Dedifferentiated amniotic fluid mesenchymal stem cell (primary cell): ENCODE data around the gene PID1.
"Not testable (repeated sequence)": the region's sequence is repeated elsewhere in the genome, so short reads cannot be mapped to it uniquely, and the experiment has no call there.

Experiments
- DNase-seq: peaks from one replicate; pipeline ENCODE4 v3.0.0-alpha.2; 2016; ENCODE audit errors: extremely low spot score

Gene PID1

DNA sequence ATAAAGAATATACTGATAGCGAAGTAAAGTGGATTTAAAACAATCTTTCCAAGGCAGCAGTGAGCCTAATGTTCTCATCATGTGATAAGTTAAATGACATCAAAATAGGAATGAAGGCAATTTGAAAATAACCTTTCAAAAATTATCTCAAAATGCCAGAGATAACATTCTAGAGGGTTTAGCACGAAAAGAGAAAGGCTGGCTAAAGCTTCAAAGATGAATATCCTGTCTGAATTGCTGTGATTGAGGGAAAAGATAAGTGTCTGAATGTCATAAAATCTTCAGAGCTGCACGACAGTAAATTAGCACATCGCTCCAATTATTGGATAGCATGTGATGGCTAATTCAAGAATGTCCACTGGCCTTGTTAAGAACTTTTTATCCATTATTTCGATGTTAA is 159.3 kb downstream of the PID1 start:
- no peak for DNase-seq

DNA sequence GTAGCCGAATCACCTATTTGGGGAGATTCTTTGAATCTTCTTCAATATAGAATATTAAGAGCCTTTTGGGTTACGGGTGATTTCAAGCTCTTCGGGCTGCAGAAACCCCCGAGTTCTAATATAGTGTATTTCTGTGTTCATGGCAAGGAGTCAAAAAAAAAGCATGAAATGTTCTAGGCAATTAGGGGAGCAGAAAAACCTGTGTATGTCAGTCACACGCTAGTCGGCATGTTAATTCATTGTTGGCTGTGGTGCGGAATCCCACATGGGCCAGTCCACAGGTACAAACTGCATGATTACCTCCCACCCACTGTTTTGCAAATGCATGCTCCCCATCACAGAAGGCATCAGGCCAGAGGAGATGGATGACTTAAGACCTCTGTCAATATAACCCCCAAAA is 161.9 kb downstream of the PID1 start:
- DNase-seq, result no peak

DNA sequence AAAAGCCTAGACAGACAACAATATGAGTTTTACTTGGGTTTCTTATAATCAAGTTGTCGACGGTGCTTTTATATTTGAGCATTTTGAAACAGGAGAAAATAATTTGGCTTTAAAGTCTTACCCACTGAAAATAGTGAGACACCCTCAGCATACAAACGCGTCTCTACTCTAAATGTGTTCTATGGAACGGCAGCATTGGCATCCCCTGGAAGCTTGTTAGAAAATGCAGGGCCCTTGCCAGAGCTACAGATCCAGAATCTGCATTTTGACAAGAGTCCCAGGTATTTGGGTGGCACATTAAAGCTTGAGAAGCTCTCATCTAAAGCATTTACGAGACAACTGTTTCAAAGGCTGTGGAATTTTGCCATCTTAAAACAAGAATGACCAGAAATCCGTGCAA is 163.5 kb downstream of the PID1 start:
- no peak for DNase-seq

DNA sequence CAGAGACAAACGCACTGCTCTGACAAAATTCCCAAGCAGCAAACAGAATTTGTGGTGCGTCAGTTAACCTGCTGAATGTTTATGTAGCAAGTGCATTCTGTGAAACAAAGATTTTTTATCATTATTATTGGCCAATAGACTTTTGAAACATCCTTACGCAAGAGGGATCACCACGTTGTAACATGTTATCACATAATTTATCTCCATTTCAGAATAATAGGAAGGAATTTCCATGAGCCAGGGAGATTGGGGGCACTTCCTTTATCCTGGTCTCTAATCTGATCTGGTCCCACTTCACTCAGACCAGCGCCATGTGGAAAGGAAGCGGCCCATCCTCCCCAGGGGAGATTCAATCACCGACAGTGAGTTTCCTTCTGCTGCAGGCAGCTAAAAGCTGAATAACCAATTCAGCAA is 166.1 kb downstream of the PID1 start:
- DNase-seq, result no peak

DNA sequence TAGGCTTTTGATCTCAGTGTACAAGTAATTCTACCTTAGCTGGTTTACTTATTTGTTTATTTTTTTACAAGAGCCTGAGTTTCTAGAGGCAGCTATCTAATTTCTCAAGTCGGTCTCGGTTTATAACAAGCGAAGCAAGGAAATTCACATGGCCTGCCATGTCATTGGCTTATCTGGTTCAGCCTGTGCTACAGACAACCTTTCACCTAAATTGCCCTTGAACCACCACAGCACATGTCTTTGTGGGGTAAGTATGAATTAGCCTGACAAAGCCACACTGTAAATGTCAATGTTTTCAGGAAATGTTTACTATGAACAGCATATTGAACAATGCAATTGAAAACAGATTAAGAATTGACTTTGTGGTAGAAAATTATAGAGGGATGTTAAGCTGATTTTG is 167.1 kb downstream of the PID1 start:
- DNase-seq, result no peak

DNA sequence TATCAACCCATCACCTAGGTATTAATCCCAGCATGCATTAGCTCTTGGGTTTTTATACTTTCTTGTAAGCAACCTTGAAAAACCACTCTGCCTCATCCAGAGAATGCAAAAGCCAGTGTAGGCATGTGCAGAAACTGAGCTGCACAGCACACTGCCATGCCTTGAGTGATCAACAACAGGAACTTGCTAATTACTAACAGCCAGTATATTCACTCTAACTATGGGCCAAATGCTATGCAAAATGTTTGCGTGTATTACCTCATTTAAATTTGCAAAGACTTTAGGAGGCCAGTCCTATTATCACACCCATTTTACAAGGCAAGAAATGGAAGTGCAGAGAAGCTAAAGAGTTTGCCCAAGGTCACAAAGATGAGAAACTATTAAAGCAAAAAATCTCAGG is 169.8 kb downstream of the PID1 start:
- no peak for DNase-seq

DNA sequence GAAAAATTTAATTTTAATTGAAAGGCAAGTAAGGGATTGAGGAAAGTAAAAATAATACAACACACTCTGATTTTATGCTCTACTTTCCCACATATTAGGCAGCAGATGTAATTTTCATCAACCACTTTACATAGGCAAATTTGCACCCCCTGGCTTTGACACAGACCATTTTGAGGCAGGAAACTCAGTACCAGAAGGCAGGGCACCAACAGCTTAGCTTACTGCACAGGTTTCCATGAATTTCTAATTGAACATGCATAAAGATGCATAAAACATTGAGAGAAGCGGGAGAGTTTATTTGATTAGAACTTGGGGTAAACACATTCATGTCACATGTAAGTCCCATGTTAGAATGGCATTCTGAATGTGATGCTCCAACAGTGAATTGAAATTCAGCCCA is 171.9 kb downstream of the PID1 start:
- no peak for DNase-seq

DNA sequence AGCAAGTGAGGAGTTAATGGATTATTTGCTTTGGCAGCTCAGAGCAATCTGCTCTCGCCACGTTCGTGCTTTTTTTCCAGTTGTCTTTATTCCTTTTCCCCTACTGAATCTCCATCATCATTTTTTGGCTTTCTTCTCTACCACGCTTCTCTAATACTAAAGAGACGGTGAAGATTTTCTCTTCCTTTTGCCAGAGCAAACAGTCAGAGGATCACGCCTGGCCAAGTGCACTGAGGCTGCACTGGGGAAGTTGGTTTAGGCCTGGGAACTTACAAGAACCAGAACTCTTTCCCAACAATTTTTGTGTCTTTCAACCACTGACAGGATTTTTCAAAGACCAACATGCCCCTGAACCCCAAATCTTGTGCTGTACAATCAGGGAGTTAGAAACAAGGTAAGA is 172.3 kb downstream of the PID1 start:
- no peak for DNase-seq

DNA sequence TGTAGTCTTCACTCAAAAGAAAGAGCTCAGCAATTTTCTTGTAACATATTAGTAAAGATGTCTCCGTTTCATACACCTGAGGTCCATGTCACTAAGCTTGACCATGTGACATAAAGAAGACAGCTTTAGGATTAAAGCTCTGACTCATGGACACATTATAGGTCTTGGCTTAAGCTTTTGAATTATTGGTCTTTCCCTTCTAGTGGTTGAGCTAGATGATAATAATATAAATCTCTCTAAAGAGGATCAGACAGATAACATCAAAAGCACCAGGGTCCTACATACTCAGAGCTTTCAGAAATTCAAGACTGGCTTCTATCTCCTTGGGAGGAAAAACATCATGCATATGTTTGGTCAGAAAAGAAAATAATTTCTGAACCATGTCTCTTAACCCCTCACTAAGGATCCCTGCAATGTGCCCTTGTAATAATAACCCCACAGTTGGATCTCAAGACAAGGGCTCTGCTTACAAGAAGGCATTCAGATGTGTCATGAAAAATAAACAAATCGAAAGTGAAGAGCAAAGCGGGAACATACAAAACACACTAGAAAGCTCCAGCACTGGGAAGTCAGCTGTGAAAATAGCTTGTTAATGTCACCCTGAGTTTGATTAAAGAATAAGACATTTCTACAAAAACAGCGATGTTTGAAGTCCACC is 174.5 kb downstream of the PID1 start:
- DNase-seq, result no peak

DNA sequence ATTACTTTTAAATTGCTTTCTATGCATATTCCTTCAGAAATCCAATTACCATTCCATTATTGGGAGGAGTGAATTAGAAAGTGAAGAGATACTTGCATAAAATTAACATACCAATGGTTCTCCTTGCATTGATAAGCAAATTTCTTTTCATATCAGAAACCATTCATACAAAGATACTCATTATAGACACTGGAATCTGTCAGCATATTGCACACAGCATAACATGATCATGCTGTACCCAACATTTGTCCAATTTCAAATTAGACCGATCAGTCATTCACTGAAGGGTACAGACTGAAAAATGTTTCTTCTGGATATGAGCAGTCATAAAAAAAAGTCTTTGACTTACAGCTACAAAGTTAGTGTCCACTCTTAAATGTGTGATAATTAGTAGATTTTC is 175.6 kb downstream of the PID1 start:
- no peak for DNase-seq

DNA sequence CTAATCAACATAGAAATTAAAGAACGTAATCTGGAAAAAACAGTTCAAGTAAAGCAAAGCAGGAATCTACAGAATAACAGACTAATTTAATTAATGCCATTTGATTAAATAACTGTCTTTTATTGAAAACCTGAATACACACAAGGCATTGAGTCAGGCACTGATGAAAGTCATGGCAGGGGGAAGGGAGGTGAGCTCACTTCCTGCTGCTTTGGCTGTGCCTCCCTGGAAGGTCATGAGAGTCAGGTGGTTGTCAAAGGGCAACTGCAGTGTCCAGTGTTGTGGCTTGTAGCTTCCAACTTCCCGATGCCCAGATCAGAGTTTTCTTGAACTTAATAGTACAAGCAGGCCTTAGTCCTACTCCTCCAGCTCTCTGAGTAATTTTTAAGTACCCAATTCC is 180.9 kb downstream of the PID1 start:
- no peak for DNase-seq

DNA sequence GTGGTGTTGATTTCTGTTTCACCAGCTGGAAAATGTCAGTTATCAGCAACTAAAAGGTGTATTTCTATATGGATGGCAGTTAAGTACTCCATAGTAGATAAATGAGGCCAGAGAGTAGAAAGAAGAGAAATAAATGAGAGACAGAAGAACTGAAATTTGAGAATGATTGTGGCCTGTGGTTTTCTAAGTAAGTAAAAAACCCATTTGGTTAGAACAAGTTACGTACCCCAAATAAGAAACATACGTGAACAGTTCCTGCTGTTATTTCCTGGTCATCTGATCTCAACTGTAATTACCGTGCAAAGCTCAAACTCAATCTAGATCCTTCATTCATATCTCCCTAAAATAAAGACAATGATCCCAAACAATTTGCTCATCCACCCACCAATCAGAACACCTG is 181.3 kb downstream of the PID1 start:
- DNase-seq, result no peak

DNA sequence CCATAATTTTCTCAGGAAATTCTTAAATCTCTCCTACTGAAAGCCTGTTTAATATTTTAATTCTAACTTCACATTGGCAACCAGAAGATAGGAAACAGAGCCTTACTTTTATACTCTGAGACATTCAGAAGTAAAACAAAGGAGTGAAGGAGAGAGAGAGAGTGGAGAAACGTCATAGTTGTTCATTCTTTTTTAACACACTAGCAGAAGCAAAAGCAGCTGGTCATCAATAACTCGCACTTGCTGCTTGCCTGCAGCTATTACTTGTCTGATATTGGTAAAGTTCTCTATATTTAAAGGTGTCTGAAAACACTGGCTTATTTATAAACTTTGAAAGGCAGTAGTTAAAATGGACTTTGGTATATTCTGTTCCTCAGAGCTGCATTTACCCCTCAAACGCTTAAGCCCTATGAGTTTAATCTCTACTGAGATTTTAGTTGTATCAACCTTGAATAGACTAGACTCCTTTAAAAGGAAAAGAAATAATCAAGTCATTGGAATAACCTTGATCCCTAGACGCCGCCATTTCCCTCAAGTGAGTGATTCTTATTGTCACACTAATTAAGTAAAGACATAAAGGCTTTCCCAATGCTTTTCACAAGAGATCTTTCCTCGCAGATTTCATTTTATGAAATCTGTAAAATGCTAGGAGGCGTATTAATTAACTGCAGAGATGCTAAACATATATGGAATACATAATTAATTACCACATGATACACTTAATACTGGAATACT is 182.0 kb downstream of the PID1 start:
- no peak for DNase-seq

DNA sequence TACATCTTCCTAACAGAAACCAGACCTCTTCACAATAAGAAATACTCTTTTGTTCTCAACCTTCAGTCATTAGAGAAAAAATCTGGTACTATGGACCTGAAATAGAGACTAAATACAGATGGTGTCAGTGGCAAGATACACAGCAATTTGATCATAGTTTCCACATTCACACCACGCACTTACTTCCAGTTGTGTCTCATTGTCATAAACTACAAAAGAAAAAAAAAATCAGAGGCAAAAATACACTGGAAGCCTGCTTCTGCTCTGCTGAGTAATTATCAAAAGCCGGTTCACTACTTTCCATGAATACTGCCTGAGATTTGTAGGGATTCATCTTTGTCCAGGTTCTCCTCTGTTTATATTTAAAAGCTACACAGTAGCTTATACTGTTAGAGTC is 182.6 kb downstream of the PID1 start:
- DNase-seq, result no peak

DNA sequence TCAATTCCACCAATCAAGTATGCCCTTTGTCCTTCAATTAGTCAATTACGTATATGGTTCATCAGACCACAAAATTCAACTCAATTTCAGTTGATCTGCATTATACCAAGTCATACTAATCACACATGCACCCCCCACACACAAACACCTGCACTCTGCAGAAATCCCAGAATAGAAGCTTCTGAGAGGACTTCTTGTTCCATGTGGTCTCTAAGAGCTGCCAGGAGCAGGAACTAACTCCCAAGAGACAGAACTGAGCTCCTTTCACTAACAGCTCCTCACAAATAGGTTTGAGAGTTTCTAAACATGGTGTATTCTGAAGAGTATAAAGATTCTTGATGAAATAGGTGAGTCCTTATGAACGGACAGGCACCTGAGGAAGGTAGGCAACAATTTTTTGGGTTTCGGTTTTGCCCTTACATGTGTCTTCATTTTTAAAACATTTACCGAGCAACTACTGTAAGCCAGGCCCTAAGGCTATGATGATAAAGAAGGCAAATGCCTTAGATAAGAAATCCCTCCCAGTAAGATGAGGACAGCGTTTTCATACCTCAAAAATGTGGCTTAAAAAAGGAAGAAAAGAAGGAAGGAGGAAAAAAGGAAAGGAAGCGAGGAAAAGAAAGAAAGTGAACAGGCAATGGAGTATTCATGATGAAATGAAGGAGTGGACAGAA is 183.1 kb downstream of the PID1 start:
- DNase-seq, result no peak

DNA sequence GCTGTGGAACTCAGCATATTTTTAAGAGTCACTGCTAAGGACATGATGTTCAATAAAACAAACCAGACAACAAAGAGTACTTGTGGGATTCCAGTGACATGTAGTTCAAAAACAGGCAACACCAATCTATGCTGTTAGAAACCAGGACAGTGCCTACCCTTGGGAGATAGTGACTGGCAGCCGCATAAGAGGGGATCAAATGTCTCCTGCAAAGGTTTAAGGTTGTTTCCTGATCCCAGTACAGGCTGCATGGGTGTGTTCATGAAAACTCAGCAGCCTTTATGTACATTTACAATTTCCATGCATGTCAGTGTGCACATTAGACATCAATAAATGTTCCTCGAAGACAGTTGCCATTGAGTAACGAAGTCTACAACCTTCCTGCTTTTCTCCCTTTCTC is 183.8 kb downstream of the PID1 start:
- no peak for DNase-seq

DNA sequence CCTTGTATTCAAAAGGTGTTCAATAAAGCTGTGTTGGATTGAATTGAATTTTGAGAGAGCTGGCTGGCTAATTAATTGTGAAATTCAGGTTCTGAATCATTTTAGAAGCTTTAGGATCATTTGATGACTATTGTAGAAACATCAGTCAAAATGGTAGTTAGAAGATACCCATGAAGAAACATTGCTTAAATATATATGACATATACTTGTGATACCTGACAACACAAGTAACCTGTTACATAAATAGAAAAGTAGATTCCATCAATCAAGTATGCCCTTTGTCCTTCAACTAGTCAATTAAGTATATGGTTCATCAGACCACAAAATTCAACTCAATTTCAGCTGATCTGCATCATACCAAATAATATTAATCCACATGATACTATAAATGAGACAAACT is 185.6 kb downstream of the PID1 start:
- no peak for DNase-seq

DNA sequence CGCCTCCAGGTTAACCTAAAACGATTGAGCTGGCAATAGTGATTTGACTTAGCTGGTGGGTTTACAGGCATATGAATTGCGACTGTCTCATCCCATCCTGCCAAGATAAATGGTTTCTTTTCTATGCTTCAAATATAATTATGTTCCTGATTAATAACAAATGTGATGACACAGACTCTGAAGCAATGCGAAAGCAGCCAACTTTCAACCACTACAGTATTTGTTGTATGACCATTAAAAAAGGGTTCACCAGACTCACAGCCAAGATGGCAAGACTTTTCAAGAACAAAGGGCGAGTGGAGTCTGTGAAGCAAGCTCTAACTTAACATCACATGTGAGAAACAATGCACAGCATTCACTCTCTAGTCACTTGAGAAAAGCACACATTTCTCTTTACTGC is 186.6 kb downstream of the PID1 start:
- DNase-seq, result no peak

DNA sequence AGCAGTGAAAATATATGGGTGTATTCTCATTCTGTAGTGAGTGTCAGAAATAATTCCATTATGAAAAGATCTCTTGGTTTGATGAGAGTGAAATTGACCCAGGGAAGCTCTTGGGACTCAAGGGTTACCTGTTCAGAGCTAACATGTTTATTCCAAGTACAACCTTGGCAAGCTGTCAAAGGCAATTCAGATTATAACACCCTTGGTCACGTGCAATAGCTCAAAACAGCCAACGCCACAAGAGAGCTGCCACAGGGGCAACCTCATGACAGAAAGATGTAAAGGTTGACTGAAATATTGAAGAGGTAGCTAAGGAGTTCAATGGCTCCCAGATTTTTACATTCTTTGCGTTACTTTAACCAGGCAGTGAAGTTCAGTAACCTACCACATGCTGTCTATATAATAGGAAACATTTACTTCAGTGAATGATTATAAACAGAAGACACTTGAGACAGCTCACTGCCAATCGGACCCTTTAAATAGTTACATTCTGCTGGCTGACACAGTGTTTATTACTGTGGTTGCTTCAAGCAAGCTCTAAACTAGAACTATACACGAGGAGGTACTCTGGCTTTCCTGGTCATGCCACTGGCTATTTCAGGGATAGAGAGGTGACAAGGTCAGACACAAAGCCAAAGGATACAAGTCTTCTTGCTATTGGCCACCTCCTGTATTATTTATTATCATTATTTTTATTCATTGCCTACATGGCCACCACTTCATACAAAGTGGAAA is 187.3 kb downstream of the PID1 start:
- DNase-seq, result no peak

DNA sequence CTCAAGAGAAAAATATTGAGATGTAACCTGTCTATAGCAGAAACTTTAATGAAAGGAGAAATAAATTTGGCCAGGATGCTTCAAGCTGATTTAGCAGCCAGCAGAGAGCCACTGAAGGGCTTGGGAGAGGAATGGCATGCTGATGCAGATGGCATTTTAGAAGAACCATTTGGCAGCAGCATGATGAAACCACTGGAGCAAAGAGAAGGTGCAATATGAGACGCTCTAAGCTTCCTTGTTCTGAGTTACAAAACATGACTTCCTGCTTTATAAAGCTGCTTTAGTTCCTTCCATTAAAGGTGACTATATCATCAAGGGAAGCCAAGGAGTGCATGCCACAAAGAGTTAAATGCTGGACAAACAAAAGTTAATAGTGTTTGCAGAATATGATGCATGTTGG is 189.7 kb downstream of the PID1 start:
- DNase-seq, result peak; percentile 63

DNA sequence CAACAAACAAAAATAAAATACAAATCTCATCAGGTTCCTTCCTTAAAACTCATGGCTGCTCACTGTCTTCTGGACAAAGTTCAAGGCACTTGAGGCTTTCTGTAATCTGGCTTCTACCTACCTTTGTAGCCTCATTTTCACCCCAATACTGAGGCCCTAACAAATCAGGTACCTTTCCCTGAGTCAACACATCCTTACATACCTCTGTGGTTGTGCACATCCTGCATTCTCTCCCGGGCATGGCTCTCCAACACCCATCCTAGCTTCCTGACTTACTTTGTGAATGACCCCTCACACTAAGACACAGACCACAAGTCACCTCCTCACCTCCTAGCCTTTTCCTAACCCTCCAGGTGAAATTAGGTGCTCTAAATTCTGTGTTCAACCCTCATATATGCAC is 190.9 kb downstream of the PID1 start:
- no peak for DNase-seq

DNA sequence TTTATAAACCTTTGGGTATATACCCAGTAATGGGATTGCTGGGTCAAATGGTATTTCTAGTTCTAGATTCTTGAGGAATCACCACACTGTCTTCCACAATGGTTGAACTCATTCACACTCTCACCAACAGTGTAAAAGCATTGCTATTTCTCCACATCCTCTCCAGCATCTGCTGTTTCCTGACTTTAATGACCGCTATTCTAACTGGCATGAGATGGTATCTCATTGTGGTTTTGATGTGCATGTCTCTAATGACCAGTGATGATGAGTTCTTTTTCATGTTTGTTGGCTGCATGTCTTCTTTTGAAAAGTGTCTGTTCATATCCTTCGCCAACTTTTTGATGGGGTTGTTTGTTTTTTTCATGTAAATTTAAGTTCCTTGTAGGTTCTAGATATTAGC is 194.2 kb downstream of the PID1 start:
- DNase-seq, result not testable (repeated sequence)

DNA sequence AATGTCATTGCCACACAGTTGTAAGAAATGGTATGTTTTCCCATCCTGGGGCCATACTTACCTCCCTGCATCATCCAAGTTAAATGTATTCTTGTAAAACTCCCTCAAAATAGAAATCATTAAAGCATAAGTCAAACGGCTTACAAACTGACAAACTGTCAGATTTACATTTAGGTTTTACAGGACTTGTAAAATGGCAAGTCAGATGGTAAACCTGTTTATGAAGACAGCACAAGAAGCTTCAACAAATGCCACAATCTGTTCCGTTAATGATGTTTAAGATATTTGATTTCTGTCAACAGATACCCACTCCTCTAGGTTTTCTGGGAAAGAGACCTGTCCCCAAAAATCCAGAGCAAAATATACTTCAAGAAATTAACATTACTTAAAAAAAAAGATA is 197.2 kb downstream of the PID1 start:
- DNase-seq, result no peak
